ENCODE data around the gene LCE3D.
"Not testable (repeated sequence)": the region's sequence is repeated elsewhere in the genome, so short reads cannot be mapped to it uniquely, and the experiment has no call there.

Gene LCE3D, protein sequence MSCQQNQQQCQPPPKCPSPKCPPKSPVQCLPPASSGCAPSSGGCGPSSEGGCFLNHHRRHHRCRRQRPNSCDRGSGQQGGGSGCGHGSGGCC

DNA sequence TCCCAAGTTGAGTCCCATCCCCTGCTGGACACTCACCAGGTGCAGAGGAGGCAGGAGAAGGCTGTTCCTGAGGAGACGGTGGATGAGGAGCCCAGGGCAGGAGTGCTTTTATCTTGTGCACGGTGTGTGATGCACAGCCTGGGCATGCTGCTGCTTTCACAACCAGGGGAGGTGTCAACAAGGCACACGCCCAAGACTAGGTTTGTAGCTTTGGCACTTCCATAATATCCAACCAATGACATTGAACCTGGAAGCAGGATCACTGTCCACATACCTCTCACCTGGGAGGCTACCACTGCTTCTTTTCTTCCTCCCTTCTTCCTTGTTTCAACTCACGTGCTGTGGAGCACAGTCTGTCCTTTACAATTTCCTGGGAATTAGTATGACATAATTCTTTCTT is at the start of gene LCE3D:
Gene LCE3D, minus strand, starts transcription at position 84 of the 400 bp plus-strand sequence. CDS start 580 bp downstream, outside the sequence.
- TF ChIP-seq POLR2A (IDR thresholded peaks at IDR 0.05; ENCODE audit: low read length) (no peak), GATA1 (IDR thresholded peaks at IDR 0.05; ENCODE audit: low read depth, low read length) (no peak)
- DNase-seq: no peak

DNA sequence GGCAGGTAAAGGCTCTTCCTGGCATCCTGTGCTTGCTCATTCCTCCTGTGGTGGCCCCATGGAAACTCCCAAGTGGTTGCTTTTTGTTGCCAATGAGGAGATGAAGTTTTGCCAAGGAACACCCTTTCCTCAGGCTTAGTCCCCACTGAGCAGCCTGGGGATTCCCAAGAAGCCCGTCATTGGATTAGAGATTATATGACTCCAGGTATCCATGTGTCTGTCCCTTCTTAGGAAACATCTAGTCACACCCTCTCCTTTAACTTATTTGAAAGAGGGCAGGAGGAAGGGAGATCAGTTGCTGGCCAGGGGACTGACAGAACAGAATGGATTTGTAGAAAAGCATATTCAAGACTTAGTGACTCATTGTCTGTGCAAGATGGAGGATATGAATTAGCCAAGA is 46.4 kb upstream of the LCE3D start:
- no peak for DNase-seq

DNA sequence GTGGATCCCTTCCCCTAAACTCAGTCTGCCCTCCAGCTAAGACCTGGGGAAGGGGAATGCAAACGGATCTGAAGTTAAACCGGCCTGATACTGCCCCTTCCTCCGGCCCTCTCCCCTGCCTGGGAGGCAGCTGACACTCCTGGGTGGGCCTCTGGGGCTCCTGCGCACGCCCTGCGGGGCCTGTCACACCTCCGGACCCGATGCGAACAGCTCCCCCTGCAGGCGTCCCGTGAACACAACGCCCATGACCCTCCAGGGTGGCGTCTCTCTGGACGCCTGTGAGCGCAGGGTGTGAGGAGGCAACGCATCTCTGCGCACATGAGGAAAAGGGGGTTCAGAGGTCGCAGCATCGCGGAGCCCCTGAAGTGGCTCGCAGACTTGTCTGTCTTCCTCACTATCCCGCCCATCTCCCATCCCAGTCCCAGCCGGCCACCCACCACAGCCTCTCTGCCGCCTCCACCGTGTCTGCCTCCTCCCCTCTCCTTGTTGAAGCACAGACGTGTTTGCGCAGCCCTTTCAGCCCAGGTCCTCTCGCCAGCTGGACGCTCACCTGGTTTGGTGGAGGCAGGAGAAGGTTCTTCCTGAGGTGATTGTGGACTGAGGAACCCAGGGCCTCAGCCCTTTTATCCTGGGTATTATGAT is 43.0 kb upstream of the LCE3D start:
- peak in 1 of 2 experiments; percentile 14 for DNase-seq
- no peak for TF ChIP-seq GATA1 (IDR thresholded peaks at IDR 0.05; ENCODE audit: low read depth, low read length)
- no peak for TF ChIP-seq POLR2A (IDR thresholded peaks at IDR 0.05; ENCODE audit: low read length)

More for the DNA sequence above, 46.4 kb upstream of the LCE3D start:
- TF ChIP-seq POLR2A (IDR thresholded peaks at IDR 0.05; ENCODE audit: low read length): no peak
- TF ChIP-seq GATA1 (IDR thresholded peaks at IDR 0.05; ENCODE audit: low read depth, low read length): no peak

DNA sequence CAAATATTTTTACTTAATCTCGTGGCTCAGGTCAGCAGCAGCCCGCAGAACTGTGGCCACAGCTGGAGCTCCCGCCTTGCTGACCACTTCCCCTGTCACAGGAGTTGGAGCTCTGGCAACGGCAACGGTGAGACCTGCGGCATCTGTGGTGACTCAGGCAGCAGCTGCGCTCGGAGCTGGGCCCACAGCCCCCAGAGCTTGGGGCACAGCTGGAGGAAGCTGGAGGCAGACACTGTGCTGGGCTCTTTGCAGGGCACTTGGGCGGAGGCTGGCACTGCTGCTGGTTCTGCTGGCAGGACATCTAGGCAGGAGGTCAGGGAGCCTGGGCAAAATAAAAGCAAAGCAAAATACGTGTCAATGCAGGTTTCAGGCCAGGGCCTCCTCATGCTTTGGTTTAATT is 42.5 kb upstream of the LCE3D start, which contains the start of gene LCE3A:
Gene LCE3A, minus strand, starts transcription at position 301 of the 400 bp plus-strand sequence. Its CDS starts 0 bp downstream, at position 301.
- TF ChIP-seq GATA1 (IDR thresholded peaks at IDR 0.05; ENCODE audit: low read depth, low read length): no peak
- TF ChIP-seq POLR2A (IDR thresholded peaks at IDR 0.05; ENCODE audit: low read length): no peak
- DNase-seq: no peak

DNA sequence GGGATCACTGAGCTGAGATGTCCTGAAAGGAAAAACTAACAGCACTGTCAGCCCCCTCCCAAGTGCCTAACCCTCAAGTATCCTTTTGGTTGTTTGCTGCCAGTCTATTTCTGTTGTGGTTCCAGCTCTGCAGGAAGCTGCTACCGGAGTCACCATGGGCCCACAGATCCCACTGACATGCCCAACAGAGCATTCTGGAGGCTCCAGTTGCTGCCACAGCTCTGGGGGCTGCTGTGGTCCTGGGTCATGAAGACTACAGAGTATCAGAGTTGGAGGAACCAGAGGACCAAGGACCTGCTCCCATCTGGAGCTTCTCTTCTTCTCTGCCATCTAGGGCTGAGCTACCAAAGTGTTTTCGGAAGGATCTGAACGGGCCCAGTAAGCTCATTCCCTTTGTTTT is 41.7 kb upstream of the LCE3D start:
- TF ChIP-seq GATA1 (IDR thresholded peaks at IDR 0.05; ENCODE audit: low read depth, low read length) (no peak), POLR2A (IDR thresholded peaks at IDR 0.05; ENCODE audit: low read length) (no peak)
- no peak for DNase-seq

DNA sequence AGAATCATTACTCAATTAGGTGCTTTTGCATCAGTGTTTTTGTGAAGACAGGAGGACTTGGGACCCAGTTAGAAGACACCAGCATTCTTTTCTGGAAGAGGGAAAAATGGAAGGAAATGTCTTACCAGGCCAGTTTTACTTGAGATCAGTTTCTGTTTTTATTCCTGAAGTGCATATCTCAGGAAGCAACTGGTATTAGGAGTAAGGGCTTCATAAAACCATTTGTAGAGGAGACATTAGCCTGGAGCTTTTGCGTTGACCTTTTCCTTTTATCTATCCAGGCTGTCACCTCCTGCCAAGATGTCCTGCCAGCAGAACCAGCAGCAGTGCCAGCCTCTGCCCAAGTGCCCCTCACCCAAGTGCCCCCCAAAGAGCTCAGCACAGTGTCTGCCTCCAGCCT is 33.2 kb upstream of the LCE3D start, which contains the start of gene LCE3B:
Gene LCE3B, plus strand, starts transcription at position 301 of the 400 bp plus-strand sequence. Its CDS starts 0 bp downstream, at position 301.
- no peak for TF ChIP-seq POLR2A (IDR thresholded peaks at IDR 0.05; ENCODE audit: low read length)
- no peak for TF ChIP-seq GATA1 (IDR thresholded peaks at IDR 0.05; ENCODE audit: low read depth, low read length)
- no peak for DNase-seq

DNA sequence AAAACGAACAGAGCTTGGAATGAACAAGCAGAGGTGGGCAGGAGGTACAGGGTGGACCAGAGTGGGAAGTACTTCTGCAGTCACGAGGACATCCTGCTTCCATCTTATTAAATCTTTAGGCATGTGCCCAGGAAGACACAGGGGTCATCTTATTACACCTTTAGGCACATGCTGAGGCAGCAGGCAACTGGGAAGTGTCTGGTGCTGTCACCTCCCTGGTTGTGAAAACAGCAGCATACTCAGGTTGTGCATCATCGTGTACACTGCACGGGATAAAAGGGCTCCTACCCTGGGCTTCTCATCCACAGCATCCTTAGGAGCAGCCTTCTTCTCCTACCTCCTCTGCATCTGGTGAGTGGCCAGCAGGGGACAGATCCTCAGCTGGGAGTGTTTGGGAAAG is 19.6 kb upstream of the LCE3D start, which contains the start of gene LCE3C:
Gene LCE3C, plus strand, starts transcription at position 301 of the 400 bp plus-strand sequence. CDS start 498 bp downstream, outside the sequence.
- TF ChIP-seq GATA1 (IDR thresholded peaks at IDR 0.05; ENCODE audit: low read depth, low read length) (no peak), POLR2A (IDR thresholded peaks at IDR 0.05; ENCODE audit: low read length) (no peak)
- no peak for DNase-seq

DNA sequence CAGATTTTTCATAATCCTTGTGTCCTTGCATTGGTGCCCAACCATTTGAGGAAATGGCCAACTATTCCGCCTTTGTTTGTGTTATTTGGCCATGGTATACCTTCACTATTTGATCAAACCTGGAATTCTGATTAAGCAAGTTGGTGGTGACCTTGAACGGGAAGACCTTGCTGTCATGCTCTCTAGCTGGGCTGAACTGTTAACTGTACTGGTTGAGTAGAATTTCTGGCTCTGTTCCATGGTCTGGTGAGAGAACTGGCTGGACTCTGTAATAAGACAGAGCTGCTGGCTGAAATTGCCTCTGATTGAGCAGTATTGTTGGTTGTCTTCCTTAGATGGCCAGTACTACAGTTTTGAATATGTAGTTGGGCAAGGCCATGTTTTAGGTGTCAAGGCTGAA is 16.7 kb upstream of the LCE3D start:
- no peak for DNase-seq
- TF ChIP-seq GATA1 (IDR thresholded peaks at IDR 0.05; ENCODE audit: low read depth, low read length) (no peak), POLR2A (IDR thresholded peaks at IDR 0.05; ENCODE audit: low read length) (no peak)

DNA sequence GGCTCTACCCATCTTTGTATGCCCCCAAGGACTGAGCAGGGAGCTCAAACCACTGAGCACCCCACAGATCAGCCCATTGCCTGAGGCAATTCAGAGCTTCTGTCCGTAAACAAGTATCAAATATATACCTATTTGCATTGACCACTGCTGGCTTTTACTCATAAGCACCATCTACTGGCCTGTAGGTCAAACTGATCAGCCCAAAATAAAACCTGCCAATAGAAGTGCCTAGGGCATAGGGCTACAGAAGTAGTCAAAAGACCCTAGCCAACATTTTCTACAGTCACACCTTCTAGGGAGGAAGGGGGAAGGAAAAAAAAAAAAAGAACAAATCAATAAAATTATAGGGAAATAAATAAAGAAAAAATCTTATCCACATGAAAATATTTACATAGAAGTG is 5.3 kb upstream of the LCE3D start:
- TF ChIP-seq POLR2A (IDR thresholded peaks at IDR 0.05; ENCODE audit: low read length): no peak
- TF ChIP-seq GATA1 (IDR thresholded peaks at IDR 0.05; ENCODE audit: low read depth, low read length): no peak
- no peak for DNase-seq

DNA sequence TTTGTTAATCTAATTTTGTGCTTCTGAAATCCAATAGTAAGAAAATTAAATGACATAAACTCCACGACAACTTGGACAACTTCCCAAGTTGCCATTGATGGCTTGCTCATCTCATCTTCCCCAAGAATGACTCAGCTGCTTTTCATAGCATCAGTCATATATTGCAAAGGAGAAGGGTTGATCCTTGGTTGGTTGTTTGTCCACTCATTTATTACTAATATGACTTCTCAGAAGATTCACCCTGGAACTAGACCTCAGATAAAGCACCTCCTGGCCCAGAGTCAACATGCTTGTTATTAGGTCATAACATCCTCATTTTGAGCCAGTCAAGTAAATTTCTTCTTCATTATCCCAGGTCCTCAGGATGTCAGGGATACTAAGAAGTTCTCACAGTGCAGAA is 2.3 kb upstream of the LCE3D start:
- DNase-seq: no peak
- TF ChIP-seq GATA1 (IDR thresholded peaks at IDR 0.05; ENCODE audit: low read depth, low read length): no peak
- no peak for TF ChIP-seq POLR2A (IDR thresholded peaks at IDR 0.05; ENCODE audit: low read length)

DNA sequence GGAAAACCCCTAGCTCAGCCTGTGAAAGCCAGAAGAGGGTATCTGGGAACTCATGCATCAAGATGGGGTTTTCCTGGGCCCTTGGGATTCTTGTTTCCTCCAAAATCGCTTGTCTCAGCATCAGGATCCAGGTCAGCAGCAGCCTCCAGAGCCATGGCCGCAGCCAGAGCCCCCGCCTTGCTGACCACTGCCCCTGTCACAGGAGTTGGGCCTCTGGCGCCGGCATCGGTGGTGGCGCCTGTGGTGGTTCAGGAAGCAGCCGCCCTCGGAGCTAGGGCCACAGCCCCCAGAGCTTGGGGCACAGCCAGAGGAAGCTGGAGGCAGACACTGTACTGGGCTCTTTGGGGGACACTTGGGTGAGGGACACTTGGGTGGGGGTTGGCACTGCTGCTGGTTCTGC is 790 bp downstream of the LCE3D start:
- DNase-seq: not testable (repeated sequence)

DNA sequence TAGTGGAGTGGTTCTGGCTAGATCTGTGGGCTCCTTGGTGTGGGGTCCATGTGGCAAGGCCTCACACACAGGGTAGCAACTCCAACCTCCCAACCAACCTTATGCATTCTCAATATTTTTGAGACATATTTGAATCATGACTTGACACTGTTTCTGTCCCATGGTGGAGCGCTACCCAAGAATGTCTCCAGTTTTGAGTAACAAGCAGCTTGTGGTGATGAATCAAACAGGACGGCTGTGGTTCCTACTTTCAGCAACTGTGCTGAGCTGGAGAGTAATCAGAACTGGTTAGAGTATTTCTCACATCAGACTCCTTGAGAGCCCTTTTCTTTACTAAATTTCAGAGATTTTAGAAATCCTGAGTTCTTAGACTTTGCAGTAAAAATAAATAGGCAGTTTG is 3.1 kb downstream of the LCE3D start:
- TF ChIP-seq POLR2A (IDR thresholded peaks at IDR 0.05; ENCODE audit: low read length) (no peak), GATA1 (IDR thresholded peaks at IDR 0.05; ENCODE audit: low read depth, low read length) (no peak)
- DNase-seq: no peak

DNA sequence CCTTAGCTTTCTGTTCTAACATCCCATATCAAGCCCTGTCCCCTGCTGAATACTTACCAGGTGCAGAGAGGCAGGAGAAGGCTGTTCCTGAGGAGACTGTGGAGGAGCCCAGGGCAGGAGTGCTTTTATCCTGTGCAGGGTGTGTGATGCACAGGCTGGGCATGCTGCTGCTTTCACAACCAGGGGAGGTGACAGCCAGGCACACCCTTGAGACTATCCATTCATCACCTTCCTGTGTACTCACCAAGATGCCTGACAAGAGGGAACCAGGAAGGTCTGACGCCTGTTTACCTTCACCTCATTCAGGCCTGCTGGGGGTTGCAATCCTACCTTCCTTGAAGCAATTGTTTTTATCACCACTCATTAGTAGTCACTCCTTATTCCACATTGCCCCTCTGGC is 13.6 kb downstream of the LCE3D start, which contains the start of gene LCE3E:
Gene LCE3E, minus strand, starts transcription at position 100 of the 400 bp plus-strand sequence. CDS start 572 bp downstream, outside the sequence.
- no peak for DNase-seq
- TF ChIP-seq GATA1 (IDR thresholded peaks at IDR 0.05; ENCODE audit: low read depth, low read length): no peak
- TF ChIP-seq POLR2A (IDR thresholded peaks at IDR 0.05; ENCODE audit: low read length): no peak

DNA sequence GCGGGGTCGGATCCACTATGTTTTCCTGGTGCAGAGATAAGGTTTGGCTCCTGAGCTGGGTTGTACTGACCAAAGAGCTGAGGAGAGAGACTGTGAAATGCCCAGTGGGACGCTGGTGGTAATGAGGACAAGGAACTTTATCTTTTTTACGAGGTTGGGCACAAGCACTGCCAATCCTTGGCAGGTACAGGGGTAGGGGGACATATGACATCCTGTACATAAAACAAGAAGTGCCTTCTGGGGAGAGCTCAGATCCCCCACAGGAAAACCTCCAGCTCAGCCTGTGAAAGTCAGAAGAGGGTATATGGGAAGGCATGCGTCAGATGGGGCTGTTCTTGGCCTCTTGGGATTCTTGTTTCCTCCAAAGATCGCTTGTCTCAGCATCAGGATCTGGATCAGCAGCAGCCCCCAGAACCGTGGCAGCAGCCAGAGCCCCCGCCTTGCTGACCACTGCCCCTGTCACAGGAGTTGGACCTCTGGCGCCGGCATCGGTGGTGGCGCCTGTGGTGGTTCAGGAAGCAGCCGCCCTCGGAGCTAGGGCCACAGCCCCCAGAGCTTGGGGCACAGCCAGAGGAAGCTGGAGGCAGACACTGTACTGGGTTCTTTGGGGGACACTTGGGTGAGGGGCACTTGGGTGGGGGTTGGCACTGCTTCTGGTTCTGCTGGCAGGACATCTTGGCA is 14.6 kb downstream of the LCE3D start:
- DNase-seq: no peak
- no peak for TF ChIP-seq GATA1 (IDR thresholded peaks at IDR 0.05; ENCODE audit: low read depth, low read length)
- TF ChIP-seq POLR2A (IDR thresholded peaks at IDR 0.05; ENCODE audit: low read length): no peak

Measured in erythroblast (primary cell).